GM21390 (cell line): ENCODE results near the gene CLK4.

Experiments
- ATAC-seq: cut with Tn5 transposase; IDR thresholded peaks from one replicate; pipeline ENCODE4 v1.9.1; 2021; ENCODE audit not compliant: unreplicated experiment

CLK4 gene

DNA sequence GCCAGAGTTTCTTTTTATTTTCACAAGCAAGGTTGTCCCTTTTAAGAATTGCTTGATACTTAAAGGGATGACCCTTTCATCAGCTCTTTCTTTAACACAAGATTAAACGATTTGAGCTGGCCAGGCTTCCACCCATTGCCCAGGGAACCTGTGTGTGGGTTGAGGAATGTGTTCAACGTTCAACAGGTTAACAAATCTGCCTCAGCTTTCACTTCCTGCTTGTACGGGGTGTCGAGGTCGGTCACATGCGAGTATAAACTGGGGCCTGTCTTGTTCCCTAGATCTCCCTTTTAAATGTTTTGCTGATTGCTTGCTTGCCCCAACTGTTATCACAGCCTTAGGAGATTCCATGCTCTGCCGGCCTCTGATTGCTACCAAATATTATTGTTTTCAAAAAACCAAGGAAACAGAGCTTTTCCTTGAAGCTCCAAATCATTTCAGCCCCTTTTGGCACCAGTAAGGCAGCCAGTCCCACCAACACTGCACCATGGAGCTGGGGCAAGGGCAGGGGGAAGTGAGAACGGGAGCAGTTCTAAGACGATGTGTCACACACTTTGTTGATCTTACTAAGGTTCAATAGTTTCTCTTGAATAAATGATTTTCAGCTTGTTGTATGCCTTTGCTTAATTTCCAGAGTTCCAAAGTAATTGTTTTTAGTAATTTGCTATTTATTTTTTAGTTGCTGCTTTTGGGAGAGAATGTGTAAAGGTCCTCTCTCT, 10.7 kb upstream of the CLK4 start:
- no peak for ATAC-seq

DNA sequence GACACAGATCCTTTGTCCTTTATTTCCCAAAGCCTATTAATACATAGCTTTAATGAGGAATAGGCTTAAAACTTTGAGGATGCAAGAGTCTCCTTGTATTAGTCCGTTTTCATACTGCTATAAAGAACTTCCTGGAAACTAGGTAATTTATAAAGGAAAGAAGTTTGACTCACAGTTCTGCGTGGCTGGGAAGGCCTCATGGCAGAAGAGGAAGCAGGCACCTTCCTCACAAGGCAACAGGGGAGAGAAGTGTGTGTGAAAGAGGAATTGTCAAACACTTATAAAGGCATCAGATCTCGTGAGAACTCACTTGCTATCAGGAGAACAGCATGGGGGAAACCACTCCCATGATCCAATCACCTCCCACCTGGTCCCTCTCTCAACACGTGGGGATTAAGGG, 5.4 kb upstream of the CLK4 start:
- ATAC-seq: no peak

DNA sequence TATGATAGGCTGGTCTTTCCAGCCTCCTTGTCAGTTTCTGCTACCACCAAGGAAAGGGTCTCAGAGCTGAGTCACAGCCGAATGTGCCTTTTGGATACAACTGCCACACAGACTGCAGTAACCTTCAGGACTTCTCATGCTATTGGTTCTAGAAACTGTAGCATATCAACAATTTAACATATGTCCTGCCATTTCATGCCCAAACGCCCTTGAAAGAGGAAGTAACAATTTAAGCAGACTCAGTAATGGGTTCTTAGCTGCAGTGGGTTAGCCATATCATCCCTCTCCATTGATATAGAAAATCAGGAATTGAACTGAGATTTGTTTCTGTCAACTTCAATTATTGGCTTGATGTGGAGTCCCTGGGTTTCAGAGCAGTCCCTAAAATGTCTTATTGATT, 4.1 kb upstream of the CLK4 start:
- ATAC-seq: no peak

DNA sequence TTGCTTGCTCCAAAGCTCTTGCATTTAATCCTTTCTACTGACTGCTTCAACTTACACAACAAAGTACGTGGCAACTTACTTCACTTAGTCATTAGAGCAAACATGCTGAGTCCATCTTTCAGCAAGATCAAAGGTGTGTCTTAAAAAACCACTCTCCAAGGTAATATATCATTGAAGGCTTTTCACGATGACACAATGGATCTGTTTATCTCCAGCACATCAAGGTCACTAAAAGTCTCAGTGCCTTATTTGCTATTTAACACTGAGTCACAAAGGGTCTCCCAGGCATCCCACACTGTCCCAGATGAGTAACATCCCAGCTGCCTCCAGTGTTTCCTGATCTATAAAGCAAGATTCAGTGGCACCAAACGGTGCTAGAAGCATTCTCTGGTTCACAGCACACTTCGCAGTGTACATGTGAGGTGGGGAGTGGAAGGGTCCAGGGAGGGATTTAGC, 3.7 kb upstream of the CLK4 start:
- no peak for ATAC-seq

DNA sequence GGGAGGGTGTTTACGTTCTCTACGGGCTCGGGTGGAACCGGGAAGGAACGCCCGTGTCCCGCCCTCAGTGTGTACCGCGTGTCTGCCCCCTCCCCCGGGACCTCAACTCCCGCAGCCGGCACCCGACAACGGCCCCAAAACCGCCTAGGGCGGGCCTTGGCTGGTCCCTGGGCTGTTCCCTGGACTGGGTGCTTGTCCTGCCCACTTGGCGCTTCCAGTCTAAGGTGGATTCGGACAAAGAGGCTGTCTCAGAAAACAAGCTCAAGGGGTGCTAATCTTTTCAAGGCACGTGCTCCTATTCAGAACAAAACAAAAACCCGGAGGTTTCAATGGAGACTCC, 379 bp upstream of the CLK4 start:
- no peak for ATAC-seq

DNA sequence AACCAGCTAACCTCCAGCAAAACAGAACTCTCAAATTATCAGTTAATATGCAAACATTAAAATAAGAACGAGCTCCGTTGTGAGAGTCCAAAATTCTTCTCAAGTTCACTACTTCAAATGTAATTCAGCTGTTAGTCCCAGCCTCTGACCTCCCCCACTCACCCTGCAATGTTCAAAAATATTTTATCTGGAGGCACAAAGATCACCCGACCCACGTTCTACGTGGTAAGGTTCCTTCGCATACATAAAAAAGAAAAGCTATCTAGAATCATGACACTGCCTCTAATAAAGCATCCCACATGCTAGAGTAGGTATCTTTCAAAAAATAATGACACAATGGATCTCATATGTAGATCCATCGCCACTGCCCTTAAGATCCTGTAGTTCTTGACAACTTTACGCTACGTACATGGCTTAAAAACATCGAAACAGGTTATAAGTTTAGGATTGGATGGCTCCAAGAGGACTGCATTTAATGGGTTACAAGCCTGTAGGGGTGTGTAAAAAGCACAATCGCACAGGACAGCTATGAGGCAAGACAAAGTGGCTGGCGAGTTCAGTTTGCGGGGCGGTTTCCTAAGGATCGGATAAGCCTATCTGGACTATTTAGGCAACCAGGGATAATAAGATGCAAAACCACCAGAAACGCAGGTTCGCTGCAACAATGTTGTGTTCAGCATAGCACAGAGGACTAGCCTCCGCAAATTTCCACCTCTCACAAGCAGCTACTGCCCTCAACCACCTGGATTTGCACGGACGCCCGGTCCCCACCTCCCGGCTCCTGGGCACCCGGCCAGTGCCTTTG, 969 bp downstream of the CLK4 start:
- ATAC-seq: peak; percentile 19

DNA sequence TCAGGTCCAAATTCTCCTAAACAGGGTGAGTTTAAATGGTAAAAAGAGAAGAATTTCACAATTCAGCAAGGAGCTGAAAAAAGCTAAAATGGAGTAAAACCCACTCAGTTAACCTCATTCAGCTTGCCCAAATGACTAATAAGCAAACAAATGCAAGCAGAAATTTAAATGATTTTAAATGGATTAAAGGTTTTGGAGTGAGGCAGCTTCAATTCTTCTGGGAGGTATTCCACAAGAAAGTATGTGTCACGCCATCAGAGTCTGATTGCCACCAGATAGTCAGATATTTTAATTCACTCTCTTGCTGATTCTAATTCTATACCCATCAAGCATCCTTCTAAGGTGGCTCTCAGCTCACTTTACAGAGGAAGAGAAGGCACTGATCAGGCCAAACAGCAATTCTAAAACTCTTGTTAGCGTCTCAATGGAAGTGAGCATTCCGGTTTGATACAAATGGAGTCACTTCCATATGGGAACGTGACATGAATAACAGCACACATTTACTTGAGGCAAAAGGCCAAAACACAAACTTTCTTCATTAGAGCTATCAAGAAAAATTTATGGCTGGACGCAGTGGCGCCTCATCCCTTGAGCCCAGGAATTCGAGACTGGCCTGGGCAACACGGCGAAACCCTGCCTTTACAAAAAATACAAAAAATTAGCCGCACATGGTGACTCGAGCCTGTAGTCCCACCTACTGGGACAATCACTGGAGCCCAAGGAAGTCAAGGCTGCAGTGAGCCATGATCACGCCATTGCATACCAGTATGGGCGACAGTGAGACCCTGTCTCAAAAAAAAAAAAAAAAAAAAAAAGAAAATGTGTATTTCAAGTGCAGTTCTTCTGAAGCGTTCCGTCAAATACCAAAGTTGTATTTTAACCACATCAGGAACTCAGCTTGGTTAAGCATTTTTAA, 2.0 kb downstream of the CLK4 start:
- ATAC-seq: no peak

DNA sequence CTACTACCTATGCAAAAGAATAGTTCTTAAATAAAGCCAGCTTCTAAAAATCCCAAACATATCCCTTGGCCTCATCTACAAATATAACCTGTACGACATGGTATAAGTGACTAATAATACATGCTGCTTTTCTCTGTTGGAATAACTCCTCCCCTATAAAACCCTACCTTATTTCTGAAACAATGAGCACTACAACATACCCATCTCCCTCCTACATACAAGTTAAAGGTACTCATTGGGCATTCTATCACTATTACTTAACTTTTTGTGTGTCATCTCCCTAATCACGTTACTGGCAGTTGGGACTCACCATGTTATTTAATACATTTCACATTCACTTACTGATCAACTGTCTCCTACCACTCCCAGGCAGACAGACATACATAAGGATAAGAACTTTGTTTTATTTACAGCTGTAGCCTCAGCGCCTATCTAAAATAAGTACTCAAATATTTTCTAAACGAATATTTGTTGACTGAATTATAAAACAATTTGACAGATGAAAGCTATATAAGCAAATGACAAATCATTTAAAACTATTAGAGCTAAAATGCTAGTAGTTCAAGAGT, 4.1 kb downstream of the CLK4 start:
- ATAC-seq: no peak

DNA sequence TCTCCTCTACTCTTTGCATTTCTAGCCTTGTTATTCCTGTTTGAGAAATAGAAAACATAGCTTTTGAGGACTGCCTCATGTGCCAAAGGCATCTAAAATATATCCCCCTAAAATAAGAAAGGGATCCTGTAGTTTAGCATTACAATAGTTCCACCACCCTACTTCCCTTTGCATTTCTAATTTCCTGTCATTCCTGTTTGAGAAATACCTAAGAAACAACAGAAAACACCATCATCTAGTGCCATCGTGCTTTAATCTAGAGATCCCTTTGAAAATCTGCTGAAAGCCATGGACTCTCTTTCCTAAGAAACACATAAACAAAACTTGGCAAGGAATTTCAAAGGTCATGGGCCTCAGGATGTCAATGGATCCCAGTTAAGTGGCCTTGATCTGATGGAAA, 7.5 kb downstream of the CLK4 start:
- ATAC-seq: no peak

DNA sequence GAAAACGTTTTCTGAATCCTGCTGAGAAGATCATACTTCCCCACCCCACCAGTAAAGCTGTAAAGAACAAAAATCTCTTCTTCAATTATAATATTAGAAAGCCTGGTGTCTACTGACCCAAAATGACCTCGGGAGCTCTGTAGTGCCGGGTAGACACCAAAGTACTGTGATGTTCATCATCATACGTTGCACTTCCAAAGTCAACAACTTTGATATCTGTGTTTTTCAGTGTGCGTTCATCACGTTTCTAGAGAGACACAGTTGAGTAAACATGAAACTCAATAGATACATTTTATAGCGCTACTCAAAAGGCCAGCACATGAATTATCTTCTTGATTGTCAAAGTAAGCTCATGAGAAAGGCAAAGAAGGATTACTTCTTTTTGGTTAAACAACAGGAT, 14.6 kb downstream of the CLK4 start:
- no peak for ATAC-seq

DNA sequence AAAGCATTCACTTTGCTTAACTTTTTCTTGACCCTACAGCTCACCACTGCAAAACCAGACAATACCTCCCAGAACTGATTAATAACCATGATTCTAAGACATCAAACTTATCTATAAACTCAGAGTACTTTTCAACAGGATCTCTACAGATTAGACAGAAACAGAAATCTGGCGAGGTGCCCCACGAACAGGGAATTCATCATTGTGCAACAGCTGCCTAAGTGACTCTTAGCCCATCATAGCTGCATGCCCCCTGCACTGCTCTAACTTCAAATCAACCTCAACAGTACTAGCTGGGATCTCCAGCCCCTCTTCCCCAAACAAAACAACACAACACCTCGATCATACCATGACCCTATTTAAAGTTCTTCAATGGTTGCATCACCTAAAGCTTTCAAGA, 20.6 kb downstream of the CLK4 start:
- no peak for ATAC-seq

DNA sequence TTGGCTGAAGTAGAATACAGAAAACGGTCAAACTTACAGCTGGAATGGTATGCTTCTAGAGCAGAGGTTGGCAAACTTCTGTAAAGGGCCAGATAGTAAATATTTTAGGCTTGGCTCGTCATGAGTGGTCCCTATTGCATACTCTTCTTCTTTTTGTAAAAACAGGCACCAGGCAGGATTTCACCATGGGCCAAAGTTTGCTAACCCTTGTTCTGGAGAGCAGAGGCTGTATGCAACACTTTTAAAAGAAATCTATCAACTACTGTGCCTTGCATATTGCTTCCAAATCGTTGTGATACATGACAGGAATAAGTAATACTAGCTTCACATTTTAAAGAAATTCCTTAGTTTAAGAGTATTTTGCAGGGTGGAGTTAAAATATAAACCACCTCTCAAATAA, 21.1 kb downstream of the CLK4 start:
- ATAC-seq: no peak

DNA sequence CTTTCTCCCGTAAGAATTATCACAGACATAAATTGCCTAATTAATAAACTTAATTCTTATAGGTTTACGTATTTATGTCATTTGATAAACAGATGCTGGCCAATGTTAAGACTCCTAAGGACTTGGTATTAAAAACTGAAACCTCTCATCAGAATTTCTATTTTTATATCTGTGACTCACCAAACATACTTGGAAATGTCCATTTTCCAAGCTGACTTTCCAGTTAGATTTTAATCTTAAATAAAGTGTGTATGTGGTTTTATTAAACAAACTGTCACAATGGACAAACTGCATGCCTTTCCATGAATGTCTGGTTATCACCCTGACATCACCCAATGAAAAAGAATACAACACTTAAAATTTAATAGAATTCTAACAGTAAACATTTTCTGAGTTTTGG, 24.1 kb downstream of the CLK4 start:
- ATAC-seq: no peak

DNA sequence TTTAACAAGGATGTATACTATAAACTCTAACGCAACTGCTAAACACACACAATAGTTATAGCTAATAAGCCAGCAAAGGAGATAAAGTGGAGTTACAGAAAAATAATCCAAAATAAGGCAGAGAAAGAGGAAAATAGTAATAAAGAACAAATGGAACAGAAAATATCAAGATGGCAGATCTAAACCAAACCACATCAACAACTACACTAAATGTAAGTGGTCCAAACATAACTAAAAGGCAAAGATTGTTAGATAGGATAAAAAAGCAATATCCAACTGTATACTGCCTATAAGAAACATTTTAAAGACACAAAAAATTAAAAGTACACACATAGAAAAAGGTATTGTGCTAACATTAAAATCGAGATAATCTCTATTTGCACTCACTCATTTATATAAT, 31.1 kb downstream of the CLK4 start:
- no peak for ATAC-seq

DNA sequence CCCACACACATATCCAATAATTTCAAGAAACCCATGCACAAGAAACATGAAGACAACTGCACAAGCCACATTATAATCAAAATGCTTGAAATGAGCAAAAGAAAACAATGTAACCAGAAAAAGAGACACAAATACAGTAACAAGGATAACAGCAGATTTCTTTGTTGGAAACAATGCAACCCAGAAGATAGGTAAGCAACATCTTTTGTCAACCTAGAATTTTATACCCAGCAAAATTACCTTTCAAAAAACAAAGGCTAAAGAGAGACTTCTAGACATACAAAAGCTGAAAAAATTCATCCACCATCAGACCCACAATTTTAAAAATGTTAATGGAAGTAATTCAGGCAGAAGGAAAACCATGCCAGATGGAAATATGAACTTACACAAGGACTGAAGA, 31.7 kb downstream of the CLK4 start:
- ATAC-seq: no peak

DNA sequence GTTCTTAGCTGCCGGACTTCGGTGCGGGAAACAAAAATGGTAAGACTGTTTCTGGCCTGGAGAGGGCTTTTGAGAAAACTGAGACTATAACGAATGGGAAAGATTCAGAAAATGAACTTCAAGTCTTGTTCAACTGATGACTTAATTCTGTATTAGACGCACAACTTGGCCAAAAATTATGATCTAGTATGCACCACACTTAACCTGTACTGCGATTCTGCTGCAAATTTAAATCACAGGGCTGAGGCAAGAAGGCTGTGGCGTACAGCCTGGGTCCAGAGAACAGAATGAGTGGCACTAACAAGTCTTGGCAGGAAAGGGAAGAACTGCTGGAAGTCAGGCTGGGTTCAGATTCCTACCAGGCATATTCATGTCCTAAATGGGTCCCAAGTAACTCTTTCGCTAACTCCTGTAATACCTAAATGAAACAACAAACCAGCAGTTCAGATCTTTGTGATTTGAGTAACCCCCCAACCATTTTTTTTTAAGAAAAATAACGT, 35.9 kb downstream of the CLK4 start:
- ATAC-seq: no peak

DNA sequence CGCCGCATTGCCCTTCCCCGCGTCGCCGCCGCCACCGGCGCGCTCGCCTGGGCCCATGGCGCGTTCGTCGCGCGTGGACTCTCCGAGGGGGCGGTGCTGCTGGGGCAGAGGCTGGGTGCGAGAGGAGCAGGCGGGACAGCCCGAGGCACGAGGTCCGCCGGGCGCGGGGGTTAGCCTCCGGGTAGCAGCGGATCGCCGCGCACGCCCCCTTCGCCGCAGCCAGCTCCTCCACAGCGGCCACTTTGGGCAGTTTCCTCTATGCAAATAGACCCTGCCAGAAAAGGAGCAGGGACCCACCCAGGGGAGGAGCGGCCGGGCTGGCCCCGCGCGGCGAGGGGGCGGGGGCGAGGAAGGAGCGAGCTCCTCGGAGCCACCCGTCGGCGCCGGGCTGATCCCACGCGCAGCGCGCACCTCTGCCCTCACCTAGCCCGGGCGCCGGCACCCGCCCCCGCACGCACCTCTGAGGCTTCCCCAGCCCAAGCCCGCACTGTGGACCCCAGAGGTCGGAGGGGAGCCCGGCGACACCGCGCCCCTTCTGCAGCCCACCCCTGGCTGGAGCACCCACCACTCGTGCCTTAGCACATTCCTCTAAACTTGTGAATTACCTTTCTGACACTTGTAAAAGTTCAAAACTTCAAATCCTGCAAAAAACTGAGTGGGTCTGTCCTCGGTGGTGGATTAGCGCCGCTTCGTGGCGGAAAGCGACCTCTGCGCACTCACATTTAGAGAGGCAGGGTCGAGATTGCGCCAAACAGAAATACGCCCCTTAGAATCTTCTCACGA, 36.5 kb downstream of the CLK4 start, which contains the start of gene COL23A1:
TSS of gene COL23A1 (minus strand) at position 253 of the 783 bp plus-strand sequence.
- ATAC-seq: peak; percentile 49

DNA sequence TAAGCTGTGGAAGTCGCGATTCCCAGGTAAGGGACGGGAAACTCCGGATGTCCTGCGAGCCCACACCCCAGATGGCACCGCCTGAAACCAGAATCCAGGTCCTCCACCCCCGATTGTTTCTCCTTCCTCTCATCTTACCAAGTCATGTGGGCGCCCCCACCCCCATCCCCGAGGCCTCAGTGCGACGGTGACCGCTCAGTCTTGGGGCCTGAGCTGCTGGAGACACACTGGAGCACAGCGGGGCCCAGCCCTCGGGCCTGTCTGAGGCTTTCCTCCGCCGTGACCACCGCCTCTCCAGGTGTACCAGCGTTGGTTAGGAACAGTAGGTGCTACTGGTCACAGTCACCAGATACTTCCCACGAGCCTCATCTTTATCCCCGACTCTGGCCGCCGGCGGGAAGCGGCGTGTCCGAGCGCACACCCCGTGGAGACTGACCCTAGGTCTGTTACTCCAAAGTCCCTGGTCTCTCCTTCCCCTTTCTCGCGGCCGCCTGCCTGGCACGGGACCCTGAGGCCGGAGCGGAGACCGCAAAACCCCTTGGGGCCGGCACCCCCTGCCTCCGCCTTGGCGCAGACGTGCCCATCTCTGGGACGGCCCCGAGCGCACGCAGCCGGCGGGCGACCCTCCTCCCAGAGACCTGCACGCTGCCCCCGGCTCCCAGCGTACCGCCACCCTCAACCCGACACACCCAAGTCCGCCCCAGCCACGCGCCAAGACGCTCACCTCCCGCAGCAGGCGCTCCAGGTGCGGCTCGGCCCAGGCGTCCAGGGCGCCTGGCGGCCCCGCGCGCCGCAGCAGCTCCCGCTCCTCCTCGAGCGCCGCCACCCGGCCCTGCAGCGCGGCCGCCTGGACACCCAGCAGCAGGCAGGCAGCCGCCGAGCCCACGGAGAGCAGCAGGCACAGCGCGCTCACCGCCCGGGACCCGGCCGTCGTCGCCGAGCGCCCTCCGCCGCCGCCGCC, 37.4 kb downstream of the CLK4 start:
- ATAC-seq: no peak

DNA sequence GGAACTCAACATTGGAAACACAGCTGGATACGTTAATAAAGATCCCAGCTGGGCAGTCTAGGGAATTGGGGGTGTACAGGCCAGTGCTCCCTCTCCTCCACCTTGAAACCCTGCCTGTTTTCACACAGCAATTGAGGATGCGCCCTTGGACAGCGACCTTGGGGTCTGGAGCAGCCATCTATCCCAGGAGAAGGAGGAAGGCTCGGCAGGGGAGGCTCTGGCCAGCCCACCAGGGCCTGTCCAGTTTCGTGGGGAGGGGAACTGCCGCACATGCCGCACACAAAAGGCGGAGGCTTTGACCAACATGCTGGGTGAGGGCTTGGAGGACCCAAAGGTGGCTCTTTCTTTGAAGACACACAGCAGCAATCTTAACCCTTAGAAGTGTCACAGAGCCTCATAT, 38.1 kb downstream of the CLK4 start:
- ATAC-seq: no peak
